CD4-positive, alpha-beta T cell treated with Interferon gamma for 1 hour (primary cell): ENCODE results near the gene BTBD19.
A peak's percentile ranks its signal among the peaks of the same experiment; 100 is the strongest.
"Not testable (repeated sequence)": the region's sequence is repeated elsewhere in the genome, so short reads cannot be mapped to it uniquely, and the experiment has no call there.

Experiments used
- DNase-seq: peaks from one replicate; pipeline ENCODE4 v3.0.0-alpha.2; 2020

BTBD19 gene

DNA sequence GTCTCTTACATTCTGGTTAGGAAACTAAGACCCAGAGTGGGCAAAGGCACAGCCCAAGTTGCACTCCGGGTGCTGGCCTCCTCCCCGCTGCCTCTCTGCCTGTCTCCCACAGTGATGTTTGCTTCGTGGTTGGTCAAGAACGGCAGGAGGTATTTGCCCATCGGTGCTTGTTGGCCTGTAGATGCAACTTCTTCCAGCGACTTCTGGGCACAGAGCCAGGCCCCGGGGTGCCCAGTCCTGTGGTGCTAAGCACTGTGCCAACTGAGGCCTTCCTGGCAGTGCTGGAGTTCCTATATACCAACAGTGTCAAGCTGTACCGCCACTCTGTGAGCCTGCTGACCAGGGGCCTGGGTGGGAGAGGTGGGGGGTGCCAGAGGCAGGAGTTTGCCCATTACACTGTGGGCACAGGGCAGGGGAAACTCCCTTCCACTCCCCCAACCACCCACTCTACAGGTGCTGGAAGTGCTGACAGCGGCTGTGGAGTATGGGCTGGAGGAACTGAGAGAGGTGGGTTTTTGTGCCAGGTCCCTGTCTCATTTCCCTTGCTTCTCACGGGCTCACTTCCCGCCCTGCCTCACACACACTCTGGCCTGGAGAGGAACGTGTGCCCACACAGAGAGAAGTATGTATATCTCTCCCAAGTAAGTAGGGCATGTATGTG is 1.9 kb downstream of the BTBD19 start:
- DNase-seq = peak; percentile 52

DNA sequence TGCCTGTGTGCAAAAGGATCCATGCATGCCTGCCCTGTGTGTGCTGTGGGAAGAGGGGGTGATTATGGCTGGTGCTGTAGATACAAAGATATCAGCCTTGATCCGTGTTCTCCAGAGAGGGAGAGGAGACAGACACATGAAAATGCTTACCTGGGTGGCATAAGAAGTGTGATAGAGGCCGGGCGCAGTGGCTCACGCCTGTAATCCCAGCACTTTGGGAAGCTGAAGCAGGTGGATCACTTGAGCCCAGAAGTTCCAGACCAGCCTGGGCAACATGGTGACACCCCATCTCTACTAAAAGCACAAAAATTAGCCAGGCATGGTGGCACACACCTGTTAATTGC is 2.4 kb downstream of the BTBD19 start:
- not testable (repeated sequence) for DNase-seq

DNA sequence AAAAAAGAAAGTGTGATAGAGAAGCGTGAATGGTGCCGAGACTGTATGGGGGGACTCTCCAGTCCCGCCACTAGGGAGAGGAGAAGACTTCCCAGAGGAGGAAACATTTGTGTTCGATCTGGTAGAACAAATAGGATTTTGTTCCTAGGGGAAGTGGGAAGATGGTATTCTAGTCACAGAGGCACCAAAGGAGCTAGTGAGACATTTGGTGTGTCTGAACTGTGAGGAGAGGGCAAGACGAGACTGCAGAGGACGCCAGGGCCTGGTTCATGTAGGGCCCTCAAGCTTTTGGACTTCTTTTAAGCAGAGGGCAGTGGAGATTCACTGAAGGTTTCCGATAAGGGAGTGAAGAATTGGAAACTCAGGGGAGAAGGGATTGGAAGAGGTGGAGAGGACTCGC is 2.9 kb downstream of the BTBD19 start:
- no peak for DNase-seq

GRCh38 chr1:44812822-44813543 is 4.7 kb downstream of the BTBD19 start:
- no peak for DNase-seq

DNA sequence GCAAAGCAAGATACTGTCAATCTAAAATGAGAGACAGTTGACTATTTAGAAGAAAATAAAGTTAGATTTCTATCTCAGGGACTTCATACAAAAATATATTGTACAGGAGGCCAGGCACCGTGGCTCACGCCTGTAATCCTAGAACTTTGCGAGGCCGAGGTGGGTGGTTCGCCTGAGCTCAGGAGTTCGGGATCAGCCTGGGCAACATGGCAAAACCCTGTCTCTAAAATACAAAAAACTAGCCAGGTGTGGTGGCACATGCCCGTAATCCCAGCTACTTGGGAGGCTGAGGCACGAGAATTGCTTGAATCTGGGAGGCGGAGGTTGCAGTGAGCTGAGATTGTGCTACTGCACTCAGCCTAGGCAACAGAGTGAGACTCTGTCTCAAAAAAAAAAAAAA is 7.6 kb downstream of the BTBD19 start:
- not testable (repeated sequence) for DNase-seq

- no peak for DNase-seq
Observed at GRCh38 chr1:44817307-44817706, 9.0 kb downstream of the BTBD19 start.

GRCh38 chr1:44817771-44818495 is 9.6 kb downstream of the BTBD19 start:
- DNase-seq = no peak

DNA sequence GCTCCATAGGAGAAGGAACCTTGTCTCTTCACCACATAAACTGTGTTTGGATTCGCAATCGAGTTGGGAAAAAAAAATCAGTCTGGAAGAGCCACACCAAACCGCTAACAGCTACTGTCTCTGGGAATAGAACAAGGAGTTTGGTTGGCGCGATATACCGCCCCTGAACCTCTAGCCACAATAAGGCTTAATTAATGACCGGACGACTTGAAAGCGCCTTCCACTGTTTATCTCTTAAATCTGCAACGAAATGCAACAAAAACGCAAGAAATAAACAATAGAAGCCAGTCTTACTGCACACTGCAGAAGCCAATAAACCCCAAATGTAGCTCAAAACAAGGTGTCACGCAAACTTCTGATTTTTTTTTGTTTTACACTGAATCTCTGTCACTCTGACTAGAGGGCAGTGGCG is 10.9 kb downstream of the BTBD19 start:
- no peak for DNase-seq

DNA sequence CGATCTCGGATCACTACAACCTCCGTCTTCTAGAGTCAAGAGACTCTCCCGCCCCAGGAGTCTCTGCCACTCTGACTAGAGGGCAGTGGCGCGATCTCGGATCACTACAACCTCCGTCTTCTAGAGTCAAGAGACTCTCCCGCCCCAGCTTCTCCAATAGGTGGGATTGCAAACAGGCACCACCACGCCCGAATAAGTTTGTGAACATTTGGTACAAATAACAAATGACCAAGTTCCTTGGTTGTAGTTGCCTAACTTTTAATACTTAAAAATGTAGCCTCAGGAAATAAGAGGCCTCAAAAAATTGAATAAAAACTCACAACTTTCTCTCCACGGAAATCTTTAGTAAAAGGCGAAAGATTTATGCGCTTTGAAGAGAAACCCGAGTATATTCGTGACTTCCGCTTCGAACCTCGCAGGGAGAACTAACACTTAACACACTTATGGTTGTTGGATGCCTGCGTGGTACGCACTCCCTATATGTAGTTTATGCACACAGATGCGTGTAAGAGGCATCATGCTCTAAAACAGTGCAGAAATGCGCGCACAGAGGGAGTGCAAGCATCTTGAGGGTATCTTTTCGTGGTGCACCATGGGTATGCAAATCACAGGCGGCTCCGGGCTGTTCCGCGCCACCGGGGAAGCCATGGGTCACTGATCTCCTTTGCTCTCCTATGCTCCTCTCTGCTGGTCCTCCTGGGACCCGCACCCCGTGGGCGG is 11.4 kb downstream of the BTBD19 start:
- peak; percentile 90 for DNase-seq

DNA sequence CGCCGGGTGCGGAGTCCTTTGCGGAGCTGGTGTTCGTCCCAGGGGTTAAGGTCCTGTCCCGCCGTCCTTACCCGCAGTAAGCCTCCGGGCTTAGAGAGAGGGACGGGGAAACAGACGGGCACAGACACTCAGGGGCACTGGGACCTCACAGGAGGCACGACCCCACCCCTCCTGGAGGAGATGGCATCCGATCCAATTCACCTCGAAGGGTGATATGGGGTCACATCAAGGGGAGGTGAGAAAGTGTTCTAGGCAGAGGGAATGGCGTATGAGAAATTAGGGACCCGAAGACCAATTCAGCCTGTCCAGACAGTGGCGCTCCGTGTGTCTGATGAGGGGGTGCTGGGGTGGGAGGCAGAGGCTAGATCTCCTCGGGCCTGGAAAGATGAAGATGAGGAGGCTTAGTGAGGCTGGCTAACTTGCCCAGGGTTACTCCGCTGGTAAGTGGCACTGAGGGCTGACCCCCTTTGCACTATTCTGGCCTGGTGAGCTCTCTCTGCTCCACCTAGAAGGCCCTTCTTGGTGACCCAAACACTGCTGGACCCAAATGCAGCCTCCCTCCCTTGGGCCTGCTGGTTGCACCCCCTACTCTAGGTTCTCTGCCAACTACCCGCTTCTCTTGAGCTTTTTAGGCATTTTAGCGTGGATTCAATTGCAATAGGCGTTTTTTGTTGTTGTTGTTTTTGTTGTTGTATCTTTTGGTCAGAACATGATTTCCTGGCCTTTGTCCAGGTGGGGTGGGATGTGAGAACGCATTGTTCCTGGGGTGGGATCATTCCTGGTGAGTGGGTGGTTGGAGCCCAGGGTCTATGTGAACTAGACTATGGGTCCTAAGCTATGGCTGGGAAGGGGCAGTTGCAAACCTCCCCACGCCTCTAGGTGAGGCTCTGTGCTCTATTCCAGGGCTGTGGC is 12.3 kb downstream of the BTBD19 start:
- no peak for DNase-seq

DNA sequence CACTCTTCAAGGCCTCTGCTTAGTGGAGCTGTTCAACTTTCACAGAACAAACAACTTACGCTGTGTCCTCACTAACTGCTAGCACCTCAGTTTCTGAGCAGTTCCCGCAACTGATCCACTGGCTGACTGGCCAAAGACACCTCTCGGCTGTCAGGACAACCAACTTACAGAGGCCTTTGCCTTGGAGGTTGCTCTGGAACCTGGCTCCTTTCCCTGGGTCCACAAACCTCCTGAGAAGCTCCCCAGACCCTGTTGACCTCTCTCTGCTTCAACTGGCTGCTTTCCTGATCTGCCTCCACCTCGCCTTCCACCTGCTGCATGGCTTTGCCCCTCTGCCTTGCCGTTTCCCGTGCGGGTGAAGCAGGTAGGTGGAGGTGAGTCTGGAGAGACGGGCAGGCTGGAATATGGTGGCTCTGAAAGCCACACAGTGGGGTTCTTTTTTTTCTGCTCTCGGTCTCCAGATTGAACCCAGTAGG is 13.0 kb downstream of the BTBD19 start:
- no peak for DNase-seq

DNA sequence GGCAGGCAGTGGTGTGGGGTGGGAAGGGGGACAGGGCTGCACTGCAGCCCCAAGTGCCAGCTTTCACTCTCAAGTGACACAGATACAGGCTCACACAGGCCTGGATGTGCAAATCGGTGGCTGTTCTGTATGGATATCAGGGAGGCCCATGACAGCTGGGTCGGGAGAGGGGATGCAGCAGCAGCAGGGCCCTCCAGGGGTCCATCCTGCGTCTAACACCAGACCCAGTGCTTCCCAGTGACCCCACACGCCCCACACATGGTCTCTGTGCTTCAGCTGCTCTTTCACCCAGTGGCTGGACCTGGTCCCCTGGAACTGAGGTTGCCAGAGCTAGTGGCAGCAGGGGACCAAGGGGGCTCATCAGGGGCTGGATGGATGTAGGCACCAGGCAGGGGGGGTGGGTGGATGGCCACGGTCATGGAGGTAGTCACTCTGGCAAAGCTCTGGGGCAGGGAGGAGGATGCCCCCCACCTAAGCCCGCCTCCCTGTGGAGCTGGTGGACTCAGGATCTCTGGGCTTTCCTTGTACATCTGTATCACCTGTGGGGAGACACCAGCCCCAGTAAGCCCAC is 13.9 kb downstream of the BTBD19 start:
- DNase-seq = no peak

GRCh38 chr1:44822981-44823451 is 14.7 kb downstream of the BTBD19 start:
- DNase-seq = no peak

- not testable (repeated sequence) for DNase-seq
Observed at GRCh38 chr1:44824392-44824791, 16.1 kb downstream of the BTBD19 start.

DNA sequence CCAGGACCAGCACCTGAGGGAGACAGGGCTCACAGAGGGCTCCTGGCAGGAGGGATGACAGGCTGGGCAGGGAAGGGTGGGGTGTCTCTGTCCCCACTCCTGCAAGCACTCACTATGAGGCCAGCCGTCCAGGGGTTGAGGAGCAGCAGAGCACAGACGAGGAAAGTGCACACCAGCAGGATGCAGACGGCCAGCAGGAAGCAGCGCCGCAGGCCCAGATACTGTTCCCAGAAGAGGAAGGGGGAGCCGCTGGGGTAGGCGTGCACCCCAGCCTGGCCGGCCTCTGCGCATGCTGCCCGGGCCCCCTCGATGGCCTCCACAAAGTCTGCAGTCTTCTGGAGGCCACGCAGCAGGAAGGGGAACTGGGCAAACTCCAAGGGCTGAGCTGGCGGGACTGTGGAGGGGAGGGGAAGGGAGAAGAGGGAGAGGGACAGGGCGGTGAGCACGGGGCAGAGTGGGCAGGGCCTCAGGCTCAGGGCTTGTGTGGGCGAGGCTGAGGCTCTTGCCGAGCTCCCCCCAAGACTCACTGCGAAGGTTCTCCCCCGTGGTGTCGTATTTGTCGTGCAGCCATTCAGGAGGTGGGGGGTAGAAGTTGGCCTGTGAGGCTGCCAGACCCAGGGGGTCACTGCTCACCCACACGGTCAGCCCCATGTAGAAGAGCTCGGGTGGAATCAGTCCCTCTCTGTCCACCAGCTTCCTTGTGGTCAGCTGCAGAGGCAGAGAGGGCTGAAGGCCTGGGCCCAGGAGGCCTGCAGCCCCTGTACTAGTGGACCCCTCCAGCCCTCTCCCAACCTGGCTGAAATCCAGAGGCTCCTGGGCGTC is 18.3 kb downstream of the BTBD19 start:
- DNase-seq = peak; percentile 60

GRCh38 chr1:44827197-44828002 is 19.1 kb downstream of the BTBD19 start:
- no peak for DNase-seq

GRCh38 chr1:44828003-44828651 is 19.8 kb downstream of the BTBD19 start:
- DNase-seq = no peak

DNA sequence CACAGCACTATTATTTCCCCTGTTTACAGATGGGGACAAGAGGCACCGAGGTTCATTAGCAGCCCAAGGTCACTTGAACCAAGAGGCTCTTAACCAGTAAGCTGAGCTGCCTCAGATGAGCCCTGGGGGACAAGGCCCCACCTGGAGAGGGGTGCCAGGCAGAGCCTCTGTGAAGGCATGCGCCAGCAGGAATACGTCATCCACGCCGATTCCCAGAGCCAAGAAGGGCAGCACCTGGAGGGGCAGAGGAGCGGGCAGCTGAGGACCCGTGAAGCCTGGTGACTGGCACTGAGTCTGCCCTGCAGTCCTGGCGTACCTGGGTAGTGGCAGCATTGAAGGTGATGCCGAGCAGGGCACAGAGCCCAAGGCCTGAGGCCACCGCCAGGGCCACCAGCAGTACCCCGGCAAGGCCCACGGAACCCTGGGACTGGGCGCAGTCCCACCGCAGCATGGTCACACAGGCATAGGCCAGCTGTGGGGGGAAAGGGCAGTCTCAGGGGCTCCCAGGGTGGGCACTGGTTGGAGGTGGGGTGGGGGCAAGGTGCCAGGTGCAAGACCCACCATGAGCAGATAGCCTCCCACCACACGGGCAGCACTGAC is 20.6 kb downstream of the BTBD19 start:
- DNase-seq = no peak
